Measurements from ENCODE around the gene CD24. TPM values are rescaled to one million over a fixed set of nuclear protein-coding genes. Genes with fewer than 3 reads are reported as not detected.
"Not testable (repeated sequence)": the region's sequence is repeated elsewhere in the genome, so short reads cannot be mapped to it uniquely, and the experiment has no call there.

CD24 gene
- total RNA-seq, 5 donors from 2014 or later (not counting 1 experiment from before 2014, with no cell fraction given) = 0.88 to 6.6 (median 3.4) TPM

DNA sequence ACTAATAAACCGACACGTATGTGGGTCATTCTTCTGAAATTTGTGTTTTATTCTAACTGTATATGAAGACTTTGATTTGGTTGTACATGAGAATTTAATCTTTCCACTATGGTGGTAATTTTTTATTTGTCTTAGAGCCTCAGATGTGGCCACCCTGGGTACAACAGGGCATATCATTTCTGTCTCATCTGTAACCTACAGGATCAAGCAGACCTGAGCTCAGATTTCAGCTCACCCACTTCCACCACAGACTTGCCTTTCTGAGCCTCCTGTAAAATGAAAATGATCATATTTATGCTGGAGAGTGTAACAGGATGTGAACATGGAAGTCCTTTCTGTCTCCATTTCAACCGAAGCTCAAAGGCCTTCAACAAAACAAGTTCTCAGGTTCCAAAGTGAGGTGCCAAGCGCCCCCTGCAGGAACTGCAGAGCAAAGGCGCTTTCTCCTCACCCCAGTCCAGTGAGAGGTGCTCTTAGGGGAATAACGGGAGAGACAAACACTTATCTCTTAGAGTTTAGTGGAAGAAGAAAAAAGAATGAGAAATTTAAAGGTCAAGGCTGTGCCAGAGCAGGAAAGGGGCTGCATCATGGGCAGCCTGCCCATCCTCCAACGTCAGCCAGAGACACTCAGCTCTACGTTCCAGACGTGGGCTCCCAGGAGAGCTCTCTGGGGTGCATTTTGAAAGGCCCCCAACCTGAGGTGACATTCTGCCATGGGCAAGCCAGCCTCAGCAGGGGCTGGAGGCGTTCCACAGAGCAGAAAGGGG, 23.0 kb upstream of the CD24 start:
- peaks cover 0 to 1% of the 10 kb centered on the region in 2 donors for H3K27me3 Mint-ChIP-seq
- 92% methylated on average over 4 of the region's 10 CpGs for WGBS (ENCODE audit: insufficient coverage)
- no peak for ATAC-seq (replicated peaks in 1 of 4)
- no peaks in the 10 kb centered on the region for H3K9me3 Mint-ChIP-seq
- DNase-seq = peak in 27 of 35 experiments; percentile 8 to 62 (median 28)
- H3K4me3 Mint-ChIP-seq = no peak overlapping the region
- no peaks in the 10 kb centered on the region for H3K36me3 Mint-ChIP-seq
- Histone ChIP-seq H3K36me3 (ENCODE audit: control insufficient read depth in 2 of 2, extremely low read depth in 1 of 2, insufficient read depth in 1 of 2, low read length in 1 of 2) (no peaks in the 10 kb centered on the region), H3K4me1 (ENCODE audit: control insufficient read depth in 1 of 2, extremely low read depth in 1 of 2, insufficient read depth in 2 of 2, low read length in 2 of 2) (peaks cover 0 to 6% of the 10 kb centered on the region in 2 experiments), H3K27ac (ENCODE audit: low read length) (no peak overlapping the region), H3K9me3 (no peaks in the 10 kb centered on the region), H3K27me3 (replicated peaks in 1 of 2; ENCODE audit: control insufficient read depth in 2 of 2, extremely low read depth in 1 of 2, insufficient read depth in 2 of 2, low read length in 1 of 2) (peaks cover 0 to 3% of the 10 kb centered on the region in 2 experiments), H3K4me3 (ENCODE audit: control insufficient read depth in 1 of 2, extremely low read depth in 1 of 2, low read length in 1 of 2) (no peak overlapping the region)
- ChIA-PET CTCF (interaction anchor here (0.5 to 1.2 kb wide), 7 partner anchors 18 to 662 kb away, joined by 3 to 5 read pairs (median 3); no protein-coding TSS in a partner anchor), POLR2A (no interaction called here)
- no peak overlapping the region for H3K27ac Mint-ChIP-seq
- H3K4me1 Mint-ChIP-seq = peaks cover 3 to 8% (median 3%) of the 10 kb centered on the region in 3 donors

GRCh38 chr6:106995640-106996039, 21.1 kb upstream of the CD24 start:
- DNase-seq (no peak), ATAC-seq (replicated peaks in 1 of 4) (no peak)
- H3K27ac ChIP-seq (ENCODE audit: low read length) = no peak overlapping the region
- 92% methylated on average over 3 of the region's 3 CpGs for WGBS (ENCODE audit: insufficient coverage)
- peaks cover 0 to 1% of the 10 kb centered on the region in 2 donors for H3K27me3 Mint-ChIP-seq
- H3K27me3 ChIP-seq (replicated peaks in 1 of 2; ENCODE audit: control insufficient read depth in 2 of 2, extremely low read depth in 1 of 2, insufficient read depth in 2 of 2, low read length in 1 of 2) = peaks cover 0 to 3% of the 10 kb centered on the region in 2 experiments
- no peaks in the 10 kb centered on the region for H3K9me3 Mint-ChIP-seq
- POLR2A ChIA-PET = no interaction called here
- no peak overlapping the region for H3K4me3 Mint-ChIP-seq
- H3K27ac Mint-ChIP-seq = no peak overlapping the region
- no peaks in the 10 kb centered on the region for H3K36me3 Mint-ChIP-seq
- peaks cover 0 to 6% of the 10 kb centered on the region in 2 experiments for H3K4me1 ChIP-seq (ENCODE audit: control insufficient read depth in 1 of 2, extremely low read depth in 1 of 2, insufficient read depth in 2 of 2, low read length in 2 of 2)
- H3K9me3 ChIP-seq = no peaks in the 10 kb centered on the region
- no peak overlapping the region for H3K4me3 ChIP-seq (ENCODE audit: control insufficient read depth in 1 of 2, extremely low read depth in 1 of 2, low read length in 1 of 2)
- peaks cover 3 to 8% (median 3%) of the 10 kb centered on the region in 3 donors for H3K4me1 Mint-ChIP-seq
- CTCF ChIA-PET = interaction anchor here in 1 of 2 donors (0.6 kb wide), 1 partner anchor 1515 kb away, joined by 4 read pairs; no protein-coding TSS in a partner anchor
- H3K36me3 ChIP-seq (ENCODE audit: control insufficient read depth in 2 of 2, extremely low read depth in 1 of 2, insufficient read depth in 1 of 2, low read length in 1 of 2) = no peaks in the 10 kb centered on the region

DNA sequence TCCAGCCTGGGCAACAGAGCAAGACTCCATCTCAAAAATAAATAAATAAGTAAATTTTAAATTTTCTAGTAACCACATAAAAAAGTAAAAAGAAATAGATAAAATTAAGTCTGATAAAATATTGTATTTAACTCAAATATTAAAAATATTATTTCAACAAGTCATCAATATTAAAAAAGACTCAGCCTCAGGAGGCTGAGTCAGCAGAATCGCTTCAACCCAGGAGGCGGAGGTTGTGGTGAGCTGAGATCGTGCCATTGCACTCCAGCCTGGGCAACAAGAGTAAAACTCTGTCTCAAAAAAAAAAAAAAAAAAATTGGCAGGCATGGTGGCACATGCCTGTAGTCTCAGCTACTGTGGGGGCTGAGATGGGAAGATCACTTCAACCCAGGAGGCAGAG, 15.2 kb upstream of the CD24 start:
- H3K4me1 ChIP-seq (ENCODE audit: control insufficient read depth in 1 of 2, extremely low read depth in 1 of 2, insufficient read depth in 2 of 2, low read length in 2 of 2); H3K9me3 ChIP-seq; H3K27ac Mint-ChIP-seq; CTCF ChIA-PET; H3K9me3 Mint-ChIP-seq; POLR2A ChIA-PET; ATAC-seq (replicated peaks in 1 of 4); H3K4me3 Mint-ChIP-seq; H3K36me3 ChIP-seq (ENCODE audit: control insufficient read depth in 2 of 2, extremely low read depth in 1 of 2, insufficient read depth in 1 of 2, low read length in 1 of 2); H3K27me3 Mint-ChIP-seq; H3K4me1 Mint-ChIP-seq; H3K4me3 ChIP-seq (ENCODE audit: control insufficient read depth in 1 of 2, extremely low read depth in 1 of 2, low read length in 1 of 2); H3K27ac ChIP-seq (ENCODE audit: low read length); DNase-seq; H3K36me3 Mint-ChIP-seq: not testable (repeated sequence)
- H3K27me3 ChIP-seq (replicated peaks in 1 of 2; ENCODE audit: control insufficient read depth in 2 of 2, extremely low read depth in 1 of 2, insufficient read depth in 2 of 2, low read length in 1 of 2) = peaks cover 0 to 13% of the 10 kb centered on the region in 2 experiments
- 40% methylated on average over 3 of the region's 3 CpGs for WGBS (ENCODE audit: insufficient coverage)

- Histone ChIP-seq H3K4me3 (ENCODE audit: control insufficient read depth in 1 of 2, extremely low read depth in 1 of 2, low read length in 1 of 2) (no peak overlapping the region), H3K27ac (ENCODE audit: low read length) (no peak overlapping the region), H3K27me3 (replicated peaks in 1 of 2; ENCODE audit: control insufficient read depth in 2 of 2, extremely low read depth in 1 of 2, insufficient read depth in 2 of 2, low read length in 1 of 2) (peaks cover 0 to 20% of the 10 kb centered on the region in 2 experiments), H3K36me3 (ENCODE audit: control insufficient read depth in 2 of 2, extremely low read depth in 1 of 2, insufficient read depth in 1 of 2, low read length in 1 of 2) (no peaks in the 10 kb centered on the region), H3K9me3 (no peaks in the 10 kb centered on the region), H3K4me1 (ENCODE audit: control insufficient read depth in 1 of 2, extremely low read depth in 1 of 2, insufficient read depth in 2 of 2, low read length in 2 of 2) (no peaks in the 10 kb centered on the region)
- Mint-ChIP-seq H3K27me3 (peaks cover 8 to 15% of the 10 kb centered on the region in 2 donors), H3K4me1 (no peaks in the 10 kb centered on the region), H3K4me3 (no peak overlapping the region), H3K36me3 (no peaks in the 10 kb centered on the region), H3K9me3 (no peaks in the 10 kb centered on the region), H3K27ac (no peak overlapping the region)
- no peak for DNase-seq
- ChIA-PET CTCF (no interaction called here), POLR2A (no interaction called here)
- ATAC-seq (replicated peaks in 1 of 4) = no peak
- WGBS (ENCODE audit: insufficient coverage) = 100% methylated on average over 1 of the region's 3 CpGs
Observed at GRCh38 chr6:106988664-106989063, 14.1 kb upstream of the CD24 start.

GRCh38 chr6:106981926-106982325, 7.4 kb upstream of the CD24 start:
- Histone ChIP-seq H3K4me3 (ENCODE audit: control insufficient read depth in 1 of 2, extremely low read depth in 1 of 2, low read length in 1 of 2) (no peak overlapping the region), H3K27ac (ENCODE audit: low read length) (no peak overlapping the region), H3K27me3 (replicated peaks in 1 of 2; ENCODE audit: control insufficient read depth in 2 of 2, extremely low read depth in 1 of 2, insufficient read depth in 2 of 2, low read length in 1 of 2) (peaks cover 0 to 52% of the 10 kb centered on the region in 2 experiments), H3K36me3 (ENCODE audit: control insufficient read depth in 2 of 2, extremely low read depth in 1 of 2, insufficient read depth in 1 of 2, low read length in 1 of 2) (no peaks in the 10 kb centered on the region), H3K9me3 (no peaks in the 10 kb centered on the region), H3K4me1 (ENCODE audit: control insufficient read depth in 1 of 2, extremely low read depth in 1 of 2, insufficient read depth in 2 of 2, low read length in 2 of 2) (no peaks in the 10 kb centered on the region)
- H3K27me3 Mint-ChIP-seq = peaks cover 35 to 40% of the 10 kb centered on the region in 2 donors
- DNase-seq (no peak), ATAC-seq (replicated peaks in 1 of 4) (no peak)
- no peak overlapping the region for H3K27ac Mint-ChIP-seq
- WGBS (ENCODE audit: insufficient coverage) = 90% methylated on average over 2 of the region's 4 CpGs
- POLR2A ChIA-PET = no interaction called here
- no peaks in the 10 kb centered on the region for H3K9me3 Mint-ChIP-seq
- no peaks in the 10 kb centered on the region for H3K36me3 Mint-ChIP-seq
- no peak overlapping the region for H3K4me3 Mint-ChIP-seq
- peaks cover 0 to 3% (median 0%) of the 10 kb centered on the region in 3 donors for H3K4me1 Mint-ChIP-seq
- CTCF ChIA-PET = interaction anchor here (0.6 to 0.8 kb wide), 3 partner anchors 17 to 415 kb away, joined by 3 to 6 read pairs (median 3); no protein-coding TSS in a partner anchor

GRCh38 chr6:106980926-106981325, 6.4 kb upstream of the CD24 start:
- no peaks in the 10 kb centered on the region for H3K9me3 Mint-ChIP-seq
- no peak for ATAC-seq (replicated peaks in 1 of 4)
- H3K27me3 Mint-ChIP-seq = peaks cover 40 to 48% of the 10 kb centered on the region in 2 donors
- ChIA-PET CTCF (interaction anchor here in 1 of 2 donors (0.7 kb wide), 2 partner anchors 19 to 1899 kb away, joined by 3 read pairs; no protein-coding TSS in a partner anchor), POLR2A (no interaction called here)
- H3K4me3 Mint-ChIP-seq = no peak overlapping the region
- no peaks in the 10 kb centered on the region for H3K4me1 ChIP-seq (ENCODE audit: control insufficient read depth in 1 of 2, extremely low read depth in 1 of 2, insufficient read depth in 2 of 2, low read length in 2 of 2)
- no CpG with 5 or more reads among the region's 4 CpGs for WGBS (ENCODE audit: insufficient coverage)
- no peaks in the 10 kb centered on the region for H3K36me3 Mint-ChIP-seq
- no peak overlapping the region for H3K27ac ChIP-seq (ENCODE audit: low read length)
- H3K4me3 ChIP-seq (ENCODE audit: control insufficient read depth in 1 of 2, extremely low read depth in 1 of 2, low read length in 1 of 2) = no peak overlapping the region
- H3K27me3 ChIP-seq (replicated peaks in 1 of 2; ENCODE audit: control insufficient read depth in 2 of 2, extremely low read depth in 1 of 2, insufficient read depth in 2 of 2, low read length in 1 of 2) = peaks cover 3 to 43% of the 10 kb centered on the region in 2 experiments
- H3K4me1 Mint-ChIP-seq = peaks cover 0 to 3% (median 0%) of the 10 kb centered on the region in 3 donors
- no peak for DNase-seq
- no peaks in the 10 kb centered on the region for H3K9me3 ChIP-seq
- H3K27ac Mint-ChIP-seq = no peak overlapping the region
- H3K36me3 ChIP-seq (ENCODE audit: control insufficient read depth in 2 of 2, extremely low read depth in 1 of 2, insufficient read depth in 1 of 2, low read length in 1 of 2) = no peaks in the 10 kb centered on the region

All from T-cell (primary cell).